Fibroblast of lung (primary cell): ENCODE data around the gene TLR8. TPM values are rescaled to one million over a fixed set of nuclear protein-coding genes. Genes with fewer than 3 reads are reported as not detected.
"Not testable (repeated sequence)": the region's sequence is repeated elsewhere in the genome, so short reads cannot be mapped to it uniquely, and the experiment has no call there.

ENCODE experiments used
- DNase-seq, 2 donors: peaks; one replicate each; pipeline versions ENCODE4 v3.0.0 to v3.0.0-alpha.2; 2010; ENCODE audit warnings: low read depth in 2 of 2
- H2AFZ ChIP-seq: 2 replicates; pipeline ENCODE4 v1.5.1; 2012; ENCODE audit warnings: low read length, control low read depth, inconsistent platforms
- H3K27ac ChIP-seq: 2 replicates; pipeline ENCODE4 v1.5.1; 2011; ENCODE audit warnings: low read length, control low read depth; ENCODE audit not compliant: insufficient read depth
- H3K27me3 ChIP-seq: 2 replicates; pipeline ENCODE4 v1.5.1; 2011; ENCODE audit warnings: mild to moderate bottlenecking, low read length; ENCODE audit not compliant: control insufficient read depth, insufficient read depth
- H3K36me3 ChIP-seq: 2 replicates; pipeline ENCODE4 v1.5.1; 2011; ENCODE audit warnings: low read length; ENCODE audit not compliant: control insufficient read depth, insufficient read depth
- H3K4me1 ChIP-seq: 2 replicates; pipeline ENCODE4 v1.5.1; 2011; ENCODE audit warnings: low read length; ENCODE audit not compliant: control insufficient read depth, insufficient read depth; ENCODE audit errors: extremely low read depth
- H3K4me2 ChIP-seq: 2 replicates; pipeline ENCODE4 v1.5.1; 2011; ENCODE audit warnings: low read length, control low read depth; ENCODE audit not compliant: insufficient read depth; ENCODE audit errors: extremely low read depth
- H3K4me3 ChIP-seq, 4 experiments: fragments of 200-600 bp in 1 of 4; sonication (generic) in 1 of 4; replicated peaks in 1 of 4; 2 replicates each; pipeline ENCODE4 v1.5.1; 2011 to 2016; ENCODE audit warnings: low read length in 4 of 4, low read depth in 3 of 4, mild to moderate bottlenecking in 3 of 4, control low read depth in 2 of 4, inconsistent platforms in 1 of 4, mixed read lengths in 1 of 4; ENCODE audit not compliant: insufficient read depth in 1 of 4; ENCODE audit errors: control extremely low read depth in 1 of 4
- H3K79me2 ChIP-seq: 2 replicates; pipeline ENCODE4 v1.5.1; 2012; ENCODE audit warnings: mild to moderate bottlenecking, low read length, inconsistent platforms; ENCODE audit not compliant: control insufficient read depth, insufficient read depth
- H3K9ac ChIP-seq: 2 replicates; pipeline ENCODE4 v1.5.1; 2011; ENCODE audit warnings: mild to moderate bottlenecking, low read length, control low read depth; ENCODE audit not compliant: insufficient read depth
- H3K9me3 ChIP-seq: 2 replicates; pipeline ENCODE4 v1.5.1; 2012; ENCODE audit warnings: low read depth, low read length; ENCODE audit not compliant: control insufficient read depth, insufficient read depth
- H4K20me1 ChIP-seq: 2 replicates; pipeline ENCODE4 v1.5.1; 2011; ENCODE audit warnings: low read length; ENCODE audit not compliant: control insufficient read depth, insufficient read depth; ENCODE audit errors: extremely low read depth
- CTCF ChIP-seq, 2 donors: IDR thresholded peaks in 1 of 2; conservative IDR thresholded peaks in 1 of 2; 1 replicate in 1 of 2; 2 replicates in 1 of 2; pipeline ENCODE4 v1.5.1; 2011 to 2012; ENCODE audit warnings: low read length in 2 of 2, control low read depth in 1 of 2, inconsistent platforms in 1 of 2, low read depth in 1 of 2, mild to moderate bottlenecking in 1 of 2
- EZH2 ChIP-seq: IDR thresholded peaks from 2 replicates; pipeline ENCODE4 v1.5.1; 2012; ENCODE audit warnings: low read length, control low read depth, mild to moderate bottlenecking; ENCODE audit errors: missing control alignments
- polyA plus RNA-seq, 2 donors: library from polyadenylated mRNA; depleted of rRNA in 1 of 2; stranded (reverse) in 1 of 2; unstranded in 1 of 2; fragments of >200 nt; gene quantifications; 2 replicates each; pipeline ENCODE4 v1.2.1, GENCODE V29; 2011 to 2012; ENCODE audit warnings: missing spikeins in 1 of 2
- total RNA-seq: library from RNA; depleted of rRNA; stranded (reverse); fragments of >200 nt; gene quantifications from 2 replicates; pipeline ENCODE4 v1.2.1, GENCODE V29; 2014

TLR8 gene
- total and polyA plus RNA-seq, 2 donors (not counting 1 experiment from before 2014, with no cell fraction given): not detected

GRCh38 chrX:12958461-12958860 lies 52.0 kb downstream of the TLR8 start:
- no peak overlapping the region for H3K9ac ChIP-seq
- no peak overlapping the region for H3K4me3 ChIP-seq
- DNase-seq: no peak
- H3K27me3 ChIP-seq: no peaks in the 10 kb centered on the region
- H3K36me3 ChIP-seq: no peaks in the 10 kb centered on the region
- no peak overlapping the region for H3K4me2 ChIP-seq
- H2AFZ ChIP-seq: no peak overlapping the region
- TF ChIP-seq CTCF (conservative IDR thresholded peaks at IDR 0.05 in 1 of 2, IDR thresholded peaks at IDR 0.05 in 1 of 2; ENCODE audit: low read depth in 1 of 2, low read length in 2 of 2) (no peak), EZH2 (no peak)
- no peak overlapping the region for H3K27ac ChIP-seq
- H4K20me1 ChIP-seq: no peaks in the 10 kb centered on the region
- no peaks in the 10 kb centered on the region for H3K9me3 ChIP-seq
- H3K79me2 ChIP-seq: no peaks in the 10 kb centered on the region
- peaks cover 5% of the 10 kb centered on the region for H3K4me1 ChIP-seq

GRCh38 chrX:12961196-12961718 lies 54.8 kb downstream of the TLR8 start:
- Histone ChIP-seq H3K27ac (no peak overlapping the region), H2AFZ (no peak overlapping the region), H3K4me2 (no peak overlapping the region), H3K36me3 (no peaks in the 10 kb centered on the region), H3K9ac (no peak overlapping the region), H3K27me3 (no peaks in the 10 kb centered on the region), H4K20me1 (no peaks in the 10 kb centered on the region), H3K9me3 (no peaks in the 10 kb centered on the region), H3K4me1 (peaks cover 1% of the 10 kb centered on the region), H3K4me3 (no peak overlapping the region), H3K79me2 (no peaks in the 10 kb centered on the region)
- TF ChIP-seq CTCF (conservative IDR thresholded peaks at IDR 0.05 in 1 of 2, IDR thresholded peaks at IDR 0.05 in 1 of 2; ENCODE audit: low read depth in 1 of 2, low read length in 2 of 2): no peak
- TF ChIP-seq EZH2: no peak
- no peak for DNase-seq

GRCh38 chrX:12962041-12962504 lies 55.7 kb downstream of the TLR8 start:
- no peak overlapping the region for H3K4me3 ChIP-seq
- no peaks in the 10 kb centered on the region for H3K36me3 ChIP-seq
- H3K9me3 ChIP-seq: no peaks in the 10 kb centered on the region
- H4K20me1 ChIP-seq: no peaks in the 10 kb centered on the region
- no peak overlapping the region for H2AFZ ChIP-seq
- H3K4me1 ChIP-seq: no peaks in the 10 kb centered on the region
- no peak overlapping the region for H3K4me2 ChIP-seq
- no peak for DNase-seq
- no peaks in the 10 kb centered on the region for H3K79me2 ChIP-seq
- H3K9ac ChIP-seq: no peak overlapping the region
- H3K27ac ChIP-seq: no peak overlapping the region
- TF ChIP-seq CTCF (conservative IDR thresholded peaks at IDR 0.05 in 1 of 2, IDR thresholded peaks at IDR 0.05 in 1 of 2; ENCODE audit: low read depth in 1 of 2, low read length in 2 of 2): no peak
- no peak for TF ChIP-seq EZH2
- no peaks in the 10 kb centered on the region for H3K27me3 ChIP-seq

- H3K36me3 ChIP-seq, H2AFZ ChIP-seq, H3K4me3 ChIP-seq, H3K4me1 ChIP-seq, H3K9ac ChIP-seq, H3K27ac ChIP-seq, H3K9me3 ChIP-seq, H3K27me3 ChIP-seq, H3K79me2 ChIP-seq, H3K4me2 ChIP-seq, DNase-seq, H4K20me1 ChIP-seq: not testable (repeated sequence)
Measured at GRCh38 chrX:12963210-12963850, 56.9 kb downstream of the TLR8 start.
